GM21737 (cell line): Measurements from ENCODE around the gene UBTF.

Experiments
- ATAC-seq: cut with Tn5 transposase; IDR thresholded peaks from one replicate; pipeline ENCODE4 v1.9.1; 2021; ENCODE audit warnings: mild to moderate bottlenecking, moderate library complexity; ENCODE audit not compliant: unreplicated experiment

The UBTF gene

DNA sequence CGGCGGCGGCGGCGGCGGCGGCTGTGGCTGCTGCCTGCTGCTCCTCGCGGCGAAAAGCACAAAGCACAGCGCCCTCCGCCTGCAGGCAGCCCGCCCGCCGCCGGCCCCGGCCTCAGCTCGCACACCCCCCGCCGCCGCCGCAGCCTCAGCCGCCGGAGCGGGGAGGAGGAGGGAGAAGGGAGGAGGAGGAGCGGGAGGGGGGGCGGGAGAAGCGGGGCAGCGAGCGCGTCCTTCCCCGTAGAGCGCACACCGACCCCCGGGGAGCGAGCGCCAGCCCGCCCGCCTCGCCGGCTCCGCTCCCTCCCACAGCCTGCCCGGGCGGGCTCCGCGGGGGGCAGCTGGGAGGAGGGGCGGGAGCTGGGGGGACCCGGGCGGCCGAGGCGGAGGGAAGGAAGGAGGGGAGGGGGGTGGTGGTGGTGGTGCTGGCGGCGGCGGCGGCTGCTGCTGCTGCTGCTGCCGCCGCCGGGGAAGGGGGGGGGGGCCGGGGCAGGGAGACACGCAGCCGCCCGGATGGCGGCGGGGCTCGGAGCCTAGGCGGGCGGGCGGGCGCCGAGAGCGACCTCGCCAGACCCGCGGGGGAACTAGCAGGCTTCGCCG, at the start of gene UBTF:
Gene UBTF (minus strand): TSS at position 60 of the 597 bp plus-strand sequence. CDS start 1,446 bp downstream, outside the sequence.
- ATAC-seq: peak; percentile 7

DNA sequence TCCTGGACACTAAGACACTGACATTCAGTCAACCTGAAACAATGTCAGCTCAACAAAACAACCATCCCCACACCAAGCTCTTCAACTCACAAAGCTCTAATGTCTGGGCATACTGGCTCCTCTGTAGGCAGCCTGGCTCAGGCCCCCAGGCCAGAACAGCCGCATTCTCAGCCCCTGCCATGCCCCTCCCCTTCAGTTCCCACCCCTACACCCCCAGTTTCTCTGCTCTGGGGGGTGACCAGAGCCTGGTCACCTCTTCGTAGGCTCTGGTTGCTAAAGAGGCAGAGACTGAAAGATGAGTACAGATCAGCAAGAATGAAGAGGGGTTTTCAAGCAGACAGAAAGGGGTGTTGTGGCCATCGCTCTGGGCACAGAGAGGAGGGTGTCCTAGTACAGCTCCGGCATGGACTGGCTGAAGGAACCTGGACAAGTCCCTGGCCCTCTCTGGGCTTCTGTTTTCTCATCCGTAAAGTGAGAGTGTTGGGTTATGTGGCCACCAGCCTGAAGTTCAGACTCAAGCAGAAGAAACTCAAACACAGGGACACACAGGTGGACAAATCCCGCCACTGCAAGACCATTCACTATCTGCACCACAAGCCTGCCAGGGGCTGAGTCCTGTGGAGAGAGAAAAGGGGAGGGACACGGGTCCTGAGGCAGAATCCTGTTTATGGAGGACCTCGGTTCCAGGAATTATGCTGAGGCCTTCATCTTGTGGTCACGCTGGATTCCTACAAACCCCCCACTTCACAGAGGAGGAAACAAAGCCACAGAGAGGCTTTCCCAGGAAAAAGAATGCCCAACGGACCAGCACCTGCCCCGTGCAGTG, 49.4 kb upstream of the UBTF start:
- ATAC-seq: no peak

- no peak for ATAC-seq
These were observed 48.5 kb upstream of the UBTF start, which contains the start of gene SLC4A1 for GRCh38 chr17:44267818-44268490. Gene SLC4A1 (minus strand): TSS chr17:44268135. CDS start chr17:44262866, 5,269 bp downstream.

GRCh38 chr17:44267165-44267455, 47.6 kb upstream of the UBTF start:
- ATAC-seq: no peak

- ATAC-seq: no peak
These were observed 47.1 kb upstream of the UBTF start for GRCh38 chr17:44266402-44267164.

- no peak for ATAC-seq
These were observed 43.9 kb upstream of the UBTF start for GRCh38 chr17:44263345-44263902.

- no peak for ATAC-seq
These were observed 43.3 kb upstream of the UBTF start for GRCh38 chr17:44262654-44263225.

GRCh38 chr17:44260296-44260695, 40.8 kb upstream of the UBTF start:
- ATAC-seq: no peak

DNA sequence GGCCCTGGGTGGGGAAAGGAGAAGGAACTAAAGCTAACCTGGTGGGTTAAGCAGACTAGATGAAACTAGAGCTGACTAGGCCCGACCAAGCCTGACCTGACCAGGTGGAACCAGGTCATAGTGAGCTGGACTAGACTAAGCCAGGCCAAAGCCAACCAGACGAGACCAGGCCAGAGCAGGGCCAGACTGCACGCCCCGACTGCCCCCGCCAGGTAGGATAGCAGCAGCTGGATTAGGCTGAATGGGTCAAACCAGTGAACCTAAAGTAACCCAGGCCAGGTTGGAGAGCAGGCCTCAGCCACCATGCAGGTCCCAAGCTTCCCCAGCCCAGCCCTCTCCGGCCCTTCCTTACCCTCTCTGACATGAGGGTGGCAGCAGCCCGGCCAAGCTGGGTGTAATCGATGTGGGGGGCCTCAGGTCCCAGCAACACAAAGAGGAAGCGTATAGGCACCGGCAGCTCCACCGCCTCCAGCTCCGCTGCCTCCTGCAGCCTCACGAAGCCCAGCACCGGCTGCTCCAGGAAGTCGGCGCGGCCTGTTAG, 39.4 kb upstream of the UBTF start:
- ATAC-seq: no peak

DNA sequence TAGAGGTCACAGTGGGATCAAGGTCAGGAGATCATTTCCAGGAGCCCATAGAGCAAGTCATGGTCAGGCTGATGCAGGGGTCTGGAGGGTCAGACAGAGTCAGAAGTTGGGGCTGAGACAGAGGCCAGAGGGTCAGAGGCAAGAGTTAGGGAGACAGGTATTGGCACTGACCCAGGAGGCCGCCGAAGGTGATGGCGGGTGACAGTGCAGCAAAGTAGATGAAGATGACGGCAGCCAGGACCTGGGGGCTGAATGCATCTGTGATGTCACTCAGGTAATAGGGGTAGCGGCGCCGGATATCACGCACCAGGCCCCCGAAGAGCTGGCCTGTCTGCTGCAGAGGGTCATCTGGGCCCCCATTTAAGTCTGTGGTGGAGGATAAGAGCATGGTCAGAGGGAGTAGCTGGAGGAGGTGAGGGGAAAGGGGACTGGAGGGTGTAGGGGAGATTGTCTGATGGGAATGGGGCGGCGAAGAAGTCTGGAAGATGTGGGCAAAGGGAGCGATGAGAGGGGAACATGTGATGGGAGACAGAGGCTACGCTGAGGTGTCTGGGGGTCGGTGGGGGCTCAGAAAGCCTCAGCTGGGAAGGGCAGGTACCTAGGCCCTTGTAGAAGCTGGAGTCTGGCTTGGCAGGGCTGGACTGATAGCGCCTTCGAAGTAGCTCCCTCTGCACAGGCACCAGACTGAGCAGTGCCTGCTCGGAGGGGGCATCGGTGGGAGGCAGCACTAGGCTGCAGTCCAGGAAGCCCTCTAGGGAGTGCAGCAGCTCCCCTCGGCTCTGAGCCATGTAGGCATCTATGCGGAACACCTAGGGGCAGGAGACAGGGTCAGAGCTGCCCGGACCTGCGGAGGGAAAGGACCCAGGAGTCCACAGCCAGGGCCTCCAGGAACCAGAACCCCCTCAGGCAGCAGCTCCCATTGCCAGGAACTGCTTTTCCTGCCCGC, 38.6 kb upstream of the UBTF start:
- no peak for ATAC-seq

DNA sequence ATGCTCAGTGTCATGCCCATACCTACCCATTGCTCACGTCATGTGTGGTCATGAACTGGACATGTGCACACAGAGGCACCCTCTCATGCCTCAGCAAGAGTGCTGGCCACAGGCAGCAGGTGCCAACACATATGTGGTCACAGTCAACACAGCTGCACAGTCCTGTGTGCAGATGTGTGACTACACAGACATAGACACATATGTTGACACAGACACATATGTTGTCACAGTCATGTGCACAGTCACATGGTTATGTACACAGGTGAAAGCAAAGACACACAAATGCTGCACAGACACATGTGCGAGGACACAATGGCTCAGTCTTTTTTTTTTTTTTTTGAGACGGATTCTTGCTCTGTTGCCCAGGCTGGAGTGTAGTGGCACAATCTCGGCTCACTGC, 37.2 kb upstream of the UBTF start:
- no peak for ATAC-seq

- no peak for ATAC-seq
These were observed 36.4 kb upstream of the UBTF start for GRCh38 chr17:44255915-44256314.

DNA sequence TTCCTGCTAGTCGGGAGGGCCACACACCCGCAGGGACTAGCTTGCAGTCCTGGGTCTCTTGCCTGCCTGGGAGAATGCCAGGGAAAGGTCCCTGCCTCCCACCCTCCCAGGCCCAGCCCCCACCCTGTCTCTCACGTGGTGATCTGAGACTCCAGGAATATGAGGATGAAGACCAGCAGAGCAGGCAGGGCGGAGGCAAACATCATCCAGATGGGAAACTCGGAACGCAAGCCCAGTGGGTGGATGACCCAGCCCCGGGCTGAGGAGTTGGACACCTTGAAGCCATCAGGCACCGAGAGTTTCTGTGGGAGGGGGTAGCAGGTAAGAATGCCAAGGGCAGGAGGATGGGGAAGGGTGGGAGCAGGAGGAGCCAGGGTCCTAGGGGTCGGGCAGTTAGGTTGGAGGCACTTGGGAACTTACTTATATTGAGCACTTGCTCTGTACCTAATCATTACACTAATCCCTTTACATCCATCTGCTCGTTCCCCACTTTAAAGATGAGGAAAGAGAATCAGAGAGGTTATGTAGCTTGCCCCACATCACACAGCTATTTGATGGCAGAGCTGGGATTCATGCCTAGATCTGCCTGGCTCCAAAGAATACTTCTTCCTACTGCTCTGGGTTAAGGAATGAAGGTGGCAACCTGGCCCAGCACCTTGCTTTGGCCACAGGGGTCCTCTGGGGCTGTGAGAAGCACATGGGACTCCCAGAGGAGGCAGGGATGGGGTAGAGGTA, 35.1 kb upstream of the UBTF start:
- ATAC-seq: no peak

GRCh38 chr17:44253006-44253405, 33.5 kb upstream of the UBTF start:
- ATAC-seq: no peak

DNA sequence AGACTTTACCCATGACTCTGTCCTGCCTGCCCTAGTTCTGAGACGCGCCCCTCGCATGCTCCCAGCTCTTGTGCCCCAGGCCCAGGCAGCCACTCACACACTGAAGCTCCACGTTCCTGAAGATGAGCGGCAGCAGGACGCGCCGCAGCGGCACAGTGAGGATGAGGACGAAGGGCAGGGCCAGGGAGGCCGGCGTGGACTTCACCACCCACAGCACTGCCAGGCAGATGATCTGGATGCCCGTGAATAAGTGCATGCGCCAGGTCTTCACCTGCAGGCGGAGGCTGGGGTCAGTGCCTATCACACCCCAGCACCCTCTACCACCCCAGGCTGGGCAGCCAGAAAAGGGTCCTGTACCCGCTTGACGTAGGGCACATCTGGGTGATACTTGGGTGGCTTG, 31.6 kb upstream of the UBTF start:
- no peak for ATAC-seq

- ATAC-seq: no peak
These were observed 30.2 kb upstream of the UBTF start for GRCh38 chr17:44249501-44250246.

- no peak for ATAC-seq
These were observed 28.6 kb upstream of the UBTF start for GRCh38 chr17:44247876-44248736.
